Psoas muscle (tissue), 8 donors: ENCODE results near the gene FOXN4. TPM values are rescaled to one million over a fixed set of nuclear protein-coding genes. Genes with fewer than 3 reads are reported as not detected.

Experiments used
- ATAC-seq, 4 donors: fragments of 200-7000 bp; cut with Tn5 transposase; one replicate each; pipeline ENCODE4 v1.9.1; 2020; ENCODE audit warnings: moderate library complexity in 3 of 4, mild to moderate bottlenecking in 2 of 4
- DNase-seq, 2 donors: peaks; one replicate each; pipeline ENCODE4 v3.0.0-alpha.2; 2020
- H3K27ac ChIP-seq: fragments of 200-600 bp; one replicate; pipeline ENCODE4 v1.8.0; 2022
- H3K27me3 ChIP-seq, 3 donors: fragments of 200-600 bp in 1 of 3; one replicate each; pipeline versions ENCODE4 v1.6.1 to v1.8.0; 2013 to 2022; ENCODE audit warnings: low read length in 2 of 3, mild to moderate bottlenecking in 2 of 3, moderate library complexity in 1 of 3; ENCODE audit not compliant: insufficient read depth in 3 of 3
- H3K36me3 ChIP-seq, 2 donors: fragments of 200-600 bp in 1 of 2; one replicate each; pipeline versions ENCODE4 v1.6.1 to v1.8.0; 2013 to 2022; ENCODE audit warnings: low read depth in 1 of 2, mild to moderate bottlenecking in 1 of 2, moderate library complexity in 1 of 2; ENCODE audit not compliant: insufficient read depth in 1 of 2
- H3K4me1 ChIP-seq: fragments of 200-600 bp; one replicate; pipeline ENCODE4 v1.8.0; 2022
- H3K4me3 ChIP-seq: fragments of 200-600 bp; one replicate; pipeline ENCODE4 v1.8.0; 2022; ENCODE audit warnings: mild to moderate bottlenecking
- H3K9me3 ChIP-seq: fragments of 200-600 bp; one replicate; pipeline ENCODE4 v1.8.0; 2022
- WGBS, 3 donors: extraction: QIAGEN DNeasy Blood & Tissue Kit; methylation state at CpG; one replicate each; pipeline versions ENCODE4 v1.1.6 to v1.1.7; 2013; 5-methylcytosine and 5-hydroxymethylcytosine counted together
- intact Hi-C, 2 donors: fragments of 100-400 bp; cut with DNase I; formaldehyde crosslinking; loops; one replicate each; pipeline versions ENCODE4 v1.11.0 to v1.14.2; 2022
- polyA plus RNA-seq, 3 donors: library from polyadenylated mRNA; stranded (reverse); fragments of 200-250 nt; gene quantifications; one replicate each; pipeline ENCODE4 v1.2.3, GENCODE V29; 2013
- total RNA-seq, 4 donors: library from RNA; stranded (reverse); fragmentation: NEBNext Ultra II Directional in 2 of 4; extraction: Animal tissue kit (Norgen Biotek cat#: 25700) in 2 of 4; gene quantifications; one replicate each; pipeline versions ENCODE4 v1.2.1 to v1.2.4, GENCODE V29; 2021 to 2023
- TF ChIP-seq, protein P1 (sequence below): fragments of 200-600 bp; IDR thresholded peaks from one replicate; pipeline ENCODE4 v1.8.0; 2022; ENCODE audit warnings: antibody characterized with exemption
- donor health status: healthy with polysubstance abuse.
- donor health status: DM: no; HTN: no; CAD: no; lungs with moderate emphysema.
- donor health status: Bipolar disorder and iron deficiency.
- donor health status: healthy.
- donor health status: DM: yes; HTN: yes; CAD: no.
- donor health status: DM: no; HTN: no; CAD: no.
- donor health status: DM: no; HTN: no; CAD: no.
- donor health status: DM: yes; HTN: yes; CAD: no.

The FOXN4 gene
- total and polyA plus RNA-seq, 7 donors, result 0.01 to 0.03 TPM; not detected in 5

DNA sequence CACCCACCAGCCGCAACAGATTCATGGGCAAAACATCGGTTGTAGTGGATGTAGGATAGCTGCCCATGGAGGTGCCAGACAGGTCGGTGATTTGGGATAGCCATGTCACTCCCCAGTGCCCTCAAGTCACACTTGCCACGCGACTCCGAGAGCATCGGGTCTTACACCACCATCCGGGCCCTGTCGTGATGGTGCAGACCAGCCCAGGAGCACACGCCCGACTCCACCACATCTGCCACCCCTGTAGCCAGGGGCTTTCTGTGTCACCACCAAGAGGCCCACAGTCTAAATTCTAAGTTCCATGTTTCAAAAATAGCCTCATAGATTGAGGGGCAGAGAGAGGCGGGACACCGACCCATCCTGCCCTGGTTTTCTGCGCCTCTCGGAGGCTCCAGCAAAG lies 18.0 kb downstream of the FOXN4 start:
- Histone ChIP-seq H3K27ac (no peak overlapping the region), H3K9me3 (no peaks in the 10 kb centered on the region), H3K4me1 (peaks cover 4% of the 10 kb centered on the region), H3K4me3 (peak overlapping the region; percentile 55), H3K36me3 (no peaks in the 10 kb centered on the region), H3K27me3 (peaks cover 0 to 3% (median 0%) of the 10 kb centered on the region in 3 donors)
- TF ChIP-seq, protein P1, sequence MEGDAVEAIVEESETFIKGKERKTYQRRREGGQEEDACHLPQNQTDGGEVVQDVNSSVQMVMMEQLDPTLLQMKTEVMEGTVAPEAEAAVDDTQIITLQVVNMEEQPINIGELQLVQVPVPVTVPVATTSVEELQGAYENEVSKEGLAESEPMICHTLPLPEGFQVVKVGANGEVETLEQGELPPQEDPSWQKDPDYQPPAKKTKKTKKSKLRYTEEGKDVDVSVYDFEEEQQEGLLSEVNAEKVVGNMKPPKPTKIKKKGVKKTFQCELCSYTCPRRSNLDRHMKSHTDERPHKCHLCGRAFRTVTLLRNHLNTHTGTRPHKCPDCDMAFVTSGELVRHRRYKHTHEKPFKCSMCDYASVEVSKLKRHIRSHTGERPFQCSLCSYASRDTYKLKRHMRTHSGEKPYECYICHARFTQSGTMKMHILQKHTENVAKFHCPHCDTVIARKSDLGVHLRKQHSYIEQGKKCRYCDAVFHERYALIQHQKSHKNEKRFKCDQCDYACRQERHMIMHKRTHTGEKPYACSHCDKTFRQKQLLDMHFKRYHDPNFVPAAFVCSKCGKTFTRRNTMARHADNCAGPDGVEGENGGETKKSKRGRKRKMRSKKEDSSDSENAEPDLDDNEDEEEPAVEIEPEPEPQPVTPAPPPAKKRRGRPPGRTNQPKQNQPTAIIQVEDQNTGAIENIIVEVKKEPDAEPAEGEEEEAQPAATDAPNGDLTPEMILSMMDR, result no peak
- intact Hi-C loops, result no loop called here
- ATAC-seq (peak in 3 of 4 donors; percentile 6 to 25 (median 9)), DNase-seq (no peak)
- 32 to 44% (median 42%) methylated on average over 14 to 15 of the region's 15 CpGs for WGBS, 3 donors

DNA sequence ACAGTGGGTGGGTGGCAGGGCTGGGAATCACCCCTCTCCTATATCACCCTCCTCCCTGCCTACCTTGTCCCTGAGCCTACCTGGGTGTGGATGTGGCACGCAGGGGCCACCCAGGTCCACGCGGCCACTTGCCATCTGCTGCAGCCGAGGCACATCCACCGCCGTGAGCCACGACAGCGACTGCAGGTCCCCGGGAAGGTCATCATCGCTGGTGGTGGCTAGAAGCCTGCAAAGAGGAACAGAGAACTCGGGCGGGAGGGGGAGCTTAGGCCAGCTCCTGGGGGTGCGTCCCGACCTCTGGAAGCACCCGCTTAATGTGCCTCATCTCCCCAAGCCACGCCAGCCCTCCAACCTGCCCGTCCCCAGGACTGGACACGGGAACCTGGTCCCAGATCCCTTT lies 19.0 kb downstream of the FOXN4 start:
- TF ChIP-seq, protein P1, result no peak
- H3K27me3 ChIP-seq, result peaks cover 0 to 3% (median 0%) of the 10 kb centered on the region in 3 donors
- H3K36me3 ChIP-seq, result no peaks in the 10 kb centered on the region
- no peak overlapping the region for H3K27ac ChIP-seq
- peaks cover 4% of the 10 kb centered on the region for H3K4me1 ChIP-seq
- H3K4me3 ChIP-seq, result no peak overlapping the region
- ATAC-seq (no peak), DNase-seq (no peak)
- no peaks in the 10 kb centered on the region for H3K9me3 ChIP-seq
- intact Hi-C loops, result no loop called here
- 87 to 90% (median 89%) methylated on average over 18 of the region's 18 CpGs for whole genome bisulfite sequencing, 3 donors

DNA sequence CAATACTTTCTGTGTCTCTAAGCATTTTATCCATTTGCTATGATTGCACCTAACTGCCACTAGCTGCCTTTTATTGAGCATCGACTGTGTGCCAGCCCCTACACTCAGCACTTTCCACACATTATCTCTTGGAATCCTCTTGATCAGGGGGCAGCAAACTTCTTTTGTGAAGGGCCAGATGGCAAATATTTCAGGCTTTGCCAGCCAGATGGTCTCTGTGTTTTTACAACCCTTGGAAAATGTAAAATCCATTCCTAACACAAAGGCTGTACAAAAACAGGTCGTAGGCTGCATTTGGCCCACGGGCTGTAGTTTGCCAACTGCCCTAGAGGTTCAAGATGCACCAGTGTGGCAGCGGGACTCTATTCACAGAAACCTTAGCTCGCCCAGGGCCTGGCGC lies 19.5 kb downstream of the FOXN4 start:
- TF ChIP-seq, protein P1, result no peak

DNA sequence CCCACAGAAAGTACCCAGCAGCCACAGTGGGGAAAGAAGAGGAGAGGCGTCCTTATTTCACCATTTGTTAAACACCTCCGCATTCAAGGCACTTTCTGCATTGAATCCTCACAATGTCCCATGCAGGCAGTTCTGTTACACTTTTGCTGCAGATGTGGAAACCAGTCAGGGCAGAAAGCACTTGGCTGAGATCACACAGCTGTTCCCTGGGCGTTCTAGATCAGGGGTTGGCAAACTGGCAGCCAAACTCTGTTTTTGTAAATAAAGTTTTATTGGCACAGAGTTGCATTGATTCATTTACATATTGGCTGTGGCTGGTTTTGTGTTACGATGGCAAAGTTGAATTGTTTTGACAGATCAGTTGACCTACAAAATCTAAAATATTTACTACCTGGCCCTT lies 20.1 kb downstream of the FOXN4 start:
- TF ChIP-seq, protein P1, result no peak
- Histone ChIP-seq H3K36me3 (no peaks in the 10 kb centered on the region), H3K27ac (no peak overlapping the region), H3K4me3 (no peak overlapping the region), H3K27me3 (peaks cover 0 to 3% (median 0%) of the 10 kb centered on the region in 3 donors), H3K4me1 (peaks cover 4% of the 10 kb centered on the region), H3K9me3 (no peaks in the 10 kb centered on the region)
- WGBS, 3 donors, result 63 to 71% (median 70%) methylated on average over 4 of the region's 4 CpGs
- ATAC-seq (no peak), DNase-seq (no peak)
- intact Hi-C loops, result no loop called here

More for the DNA sequence above, 19.5 kb downstream of the FOXN4 start:
- no peak for ATAC-seq
- Histone ChIP-seq H3K27ac (no peak overlapping the region), H3K36me3 (no peaks in the 10 kb centered on the region), H3K4me1 (peaks cover 4% of the 10 kb centered on the region), H3K4me3 (no peak overlapping the region), H3K9me3 (no peaks in the 10 kb centered on the region), H3K27me3 (peaks cover 0 to 3% (median 0%) of the 10 kb centered on the region in 3 donors)
- 55 to 69% (median 58%) methylated on average over 6 of the region's 6 CpGs for WGBS, 3 donors
- intact Hi-C loops, result no loop called here
- DNase-seq, result no peak

DNA sequence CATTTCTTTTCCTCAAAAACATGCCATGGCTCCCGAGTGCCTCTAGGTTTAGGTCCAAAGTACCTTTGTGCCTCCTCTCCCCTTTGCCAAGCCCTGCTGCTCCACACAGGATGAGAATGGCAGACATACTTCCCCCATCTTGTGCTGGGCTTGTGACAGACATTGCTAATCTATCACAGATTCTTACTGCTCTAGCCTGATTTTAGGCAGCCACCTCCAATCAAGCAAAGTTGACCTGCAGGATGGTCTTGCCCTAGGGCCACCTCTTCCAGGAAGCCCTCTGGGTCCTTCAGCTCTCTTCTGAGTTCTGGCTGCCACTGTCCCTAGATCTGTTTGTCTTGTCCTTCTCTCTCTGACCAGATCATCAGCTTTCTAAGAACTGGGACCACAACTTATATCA lies 20.5 kb downstream of the FOXN4 start:
- Histone ChIP-seq H3K36me3 (no peaks in the 10 kb centered on the region), H3K9me3 (no peaks in the 10 kb centered on the region), H3K4me3 (no peak overlapping the region), H3K27me3 (peaks cover 0 to 3% (median 0%) of the 10 kb centered on the region in 3 donors), H3K27ac (no peak overlapping the region), H3K4me1 (peaks cover 4% of the 10 kb centered on the region)
- TF ChIP-seq, protein P1, result no peak
- WGBS, 3 donors, result 71 to 78% (median 76%) methylated on average over 1 of the region's 1 CpG
- intact Hi-C loops, result no loop called here
- ATAC-seq, result no peak
- no peak for DNase-seq
